Anterior cingulate cortex (tissue), 58 donors: Measurements from ENCODE around the gene REEP6.

ENCODE experiments used
- DNase-seq, 58 donors: peaks; one replicate each; lab custom pipeline; 2025; lab: John Stamatoyannopoulos, UW

REEP6 gene

DNA sequence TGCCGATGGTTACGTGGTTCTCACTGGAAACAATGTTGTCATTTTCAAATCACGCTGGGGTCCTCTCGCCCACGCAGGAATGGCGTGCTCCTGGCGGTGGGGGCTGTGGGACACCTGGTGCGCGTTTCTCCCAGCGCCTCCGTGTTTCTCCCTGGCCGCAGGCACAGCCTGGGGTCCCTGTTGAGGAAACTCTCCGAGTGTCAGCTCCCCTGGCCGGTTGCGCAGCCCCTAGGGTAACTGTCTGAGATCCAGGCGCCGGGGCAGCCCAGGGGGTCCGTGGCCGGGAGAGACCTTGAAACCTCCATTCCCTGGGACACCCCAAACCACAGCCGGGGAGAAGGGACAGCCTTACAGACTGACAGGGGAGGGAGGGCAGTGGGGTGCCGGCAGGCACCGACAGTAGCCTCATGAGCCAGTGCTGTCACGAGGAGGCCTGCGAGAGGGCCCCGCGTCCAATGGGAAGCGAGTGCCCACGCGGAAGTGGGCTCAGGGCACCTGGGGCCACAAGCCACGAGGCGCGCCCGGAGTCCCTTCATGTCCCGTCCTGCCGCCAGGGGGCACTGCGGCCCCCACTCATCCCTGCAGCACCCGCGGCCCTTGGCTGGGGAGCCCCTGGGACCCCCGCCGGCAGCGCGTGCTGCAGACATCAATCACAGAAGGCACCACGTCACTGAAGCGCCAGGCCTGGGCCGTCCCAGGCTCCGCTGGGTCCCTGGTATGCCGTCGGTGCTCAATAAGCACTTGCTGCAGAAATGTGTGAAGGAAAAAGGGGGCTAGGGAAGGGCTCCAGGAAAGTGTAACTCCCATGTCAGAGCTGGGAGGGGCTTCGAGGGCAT lies 12.3 kb downstream of the REEP6 start:
- DNase-seq, result peak in 36 of 58 donors; percentile 7 to 68 (median 22)

DNA sequence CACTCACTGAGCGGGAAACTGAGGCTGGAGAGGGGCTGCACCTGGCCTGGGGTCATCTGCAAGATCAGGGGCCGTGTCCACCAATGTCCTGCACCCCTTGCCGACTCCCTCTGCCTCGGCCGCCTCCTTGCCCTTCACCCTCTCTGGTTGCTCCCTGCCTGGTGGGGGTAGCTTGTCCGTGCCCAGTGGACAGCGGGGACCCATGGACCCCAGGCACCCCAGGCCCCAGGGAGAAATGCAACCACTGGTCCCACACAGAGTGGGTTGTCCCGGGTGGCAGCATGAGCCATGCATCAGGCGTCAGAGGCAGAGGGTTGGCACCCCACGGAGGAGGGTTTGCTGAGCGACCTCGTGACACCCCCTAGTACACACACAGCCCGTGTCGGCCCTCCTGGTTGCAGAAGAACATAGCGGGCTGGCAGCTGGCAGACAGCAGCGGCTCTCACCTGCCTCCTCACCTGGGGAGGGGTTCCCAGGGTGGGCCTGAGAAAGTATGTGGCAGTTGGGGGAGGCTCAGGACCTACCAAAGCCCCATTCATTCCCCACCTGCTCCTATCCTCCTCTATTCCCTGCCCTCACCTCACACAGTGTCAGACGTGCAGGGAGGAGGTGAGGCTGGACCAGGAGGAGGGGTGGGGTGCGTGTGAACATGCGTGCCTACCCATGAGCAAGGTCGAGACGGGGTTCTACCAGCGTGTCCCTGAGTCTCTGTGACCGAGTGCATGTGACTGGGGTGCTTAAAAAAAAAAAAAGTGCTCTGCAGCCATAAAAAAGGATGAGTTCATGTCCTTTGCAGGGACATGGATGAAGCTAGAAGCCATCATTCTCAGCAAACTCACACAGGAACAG lies 13.2 kb downstream of the REEP6 start:
- DNase-seq, result no peak

DNA sequence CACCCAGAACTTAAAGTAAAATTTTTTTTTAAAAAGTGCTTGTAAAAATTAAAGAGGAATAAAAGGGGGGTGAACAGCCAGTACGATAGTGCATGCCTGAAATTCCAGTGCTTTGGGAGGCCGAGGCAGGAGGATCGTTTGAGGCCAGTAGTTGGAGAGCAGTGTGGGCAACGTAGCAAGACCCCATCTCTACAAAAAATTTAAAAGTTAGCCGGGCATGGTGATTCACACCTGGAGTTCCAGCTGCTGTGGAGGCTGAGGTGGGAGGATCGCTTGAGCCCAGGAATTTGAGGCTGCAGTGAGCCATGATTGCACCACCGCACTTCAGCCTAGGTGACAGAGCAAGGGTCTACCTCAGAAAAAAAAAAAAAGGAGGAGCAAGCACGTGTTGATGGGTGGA lies 14.0 kb downstream of the REEP6 start:
- no peak for DNase-seq

DNA sequence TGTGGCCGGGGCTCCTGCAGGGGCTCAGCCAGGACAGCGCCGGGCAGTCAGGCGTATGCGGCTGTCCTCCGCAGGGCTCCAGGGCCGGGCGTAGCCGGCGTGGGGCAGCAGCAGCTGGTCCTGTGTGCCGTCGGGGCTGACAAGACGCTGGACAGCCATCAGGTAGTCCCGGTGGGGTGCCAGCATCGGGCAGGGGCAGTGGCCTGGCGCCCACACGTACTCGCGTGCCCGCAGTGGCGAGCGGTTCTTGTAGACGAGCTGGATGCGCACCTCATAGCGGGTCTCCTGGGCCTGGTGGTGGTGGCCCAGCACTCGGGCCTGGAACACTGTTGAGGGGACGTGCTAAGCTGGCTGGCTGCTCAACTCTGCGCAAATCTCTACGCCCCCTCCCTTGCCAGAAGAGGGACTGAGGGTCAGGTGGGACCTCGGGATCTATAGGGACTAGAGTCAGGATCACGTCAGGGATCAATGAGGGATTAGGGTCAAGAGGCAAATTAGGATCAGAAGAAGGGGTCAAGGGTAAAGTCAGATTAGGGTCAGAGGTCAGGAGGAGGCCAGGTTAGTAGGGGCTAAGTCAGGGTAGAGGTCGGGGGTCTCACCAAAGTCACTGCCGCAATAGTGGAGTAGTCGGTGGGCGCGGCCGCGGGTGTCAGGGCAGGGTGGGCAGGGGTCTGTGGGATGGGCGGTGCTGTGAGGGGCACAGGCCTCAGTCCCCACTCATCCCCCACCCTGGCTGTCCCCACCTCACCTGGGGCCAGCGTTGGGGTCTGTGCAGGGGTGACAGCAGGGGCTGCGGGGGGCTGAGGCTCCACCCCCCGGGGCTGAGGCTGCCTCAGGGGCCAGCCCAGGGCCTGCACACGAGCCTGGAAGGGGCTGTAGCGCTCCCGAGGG lies 15.3 kb downstream of the REEP6 start:
- no peak for DNase-seq

DNA sequence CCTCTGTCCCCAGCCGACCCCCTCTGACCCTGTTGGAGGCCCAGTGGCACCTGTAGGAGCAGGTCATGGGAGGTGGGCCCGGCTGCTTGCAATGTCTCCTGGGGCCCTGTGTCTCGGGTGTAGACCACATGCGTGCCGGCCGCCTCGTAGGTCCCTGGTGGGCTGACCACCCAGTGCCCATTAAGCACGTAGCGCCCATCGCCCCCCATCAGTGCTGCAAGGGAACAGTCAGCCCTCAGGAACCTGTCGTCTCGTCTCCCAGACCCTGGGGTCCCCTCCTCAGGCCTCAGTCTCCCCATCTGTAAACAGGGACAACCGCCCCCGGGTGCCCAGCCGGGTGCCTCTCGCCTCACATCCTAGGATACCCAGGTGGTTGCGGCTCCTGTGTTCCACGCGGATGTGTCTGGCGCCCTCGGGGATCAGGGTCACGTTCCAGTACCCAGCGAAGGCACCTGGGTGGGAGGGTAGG lies 16.2 kb downstream of the REEP6 start:
- peak in 2 of 58 donors; percentile 25 to 34 for DNase-seq

DNA sequence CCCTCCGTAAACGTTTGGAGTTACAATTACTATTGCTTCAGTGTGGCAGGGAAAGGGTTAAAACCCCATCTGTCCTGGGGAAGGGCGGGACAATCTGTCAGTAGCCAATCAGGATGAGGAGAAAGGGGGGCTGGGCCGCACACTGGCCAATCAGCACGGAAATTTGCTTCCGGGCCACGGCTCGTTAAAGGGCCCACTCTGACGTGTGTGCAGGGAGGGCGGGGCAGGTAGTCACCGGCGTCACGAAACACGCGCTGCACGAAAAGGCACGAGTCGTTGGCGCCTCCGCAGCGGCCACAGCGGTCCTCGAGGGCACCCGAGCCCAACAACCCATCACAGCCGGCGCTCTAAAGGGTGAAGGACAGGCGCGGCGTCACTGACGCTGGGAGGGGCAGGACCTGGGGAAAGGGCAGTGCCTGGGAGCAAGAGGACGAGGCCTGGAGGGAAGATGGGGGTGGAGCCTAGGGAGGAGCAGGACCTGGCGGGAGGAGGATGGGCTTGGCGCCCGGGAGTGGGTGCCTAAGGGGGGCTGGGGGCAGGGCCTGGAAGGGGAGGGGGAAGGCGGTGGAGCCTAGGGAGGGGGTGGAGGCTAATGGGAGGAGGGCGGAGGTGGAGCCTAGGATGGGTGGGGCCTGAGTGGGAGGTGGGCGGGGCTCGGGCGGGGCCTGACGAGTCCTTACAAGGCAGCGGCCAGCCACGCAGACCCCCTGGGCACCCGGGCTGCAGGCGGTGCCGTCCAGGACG lies 17.0 kb downstream of the REEP6 start:
- peak; percentile 65 to 99 (median 91) for DNase-seq

DNA sequence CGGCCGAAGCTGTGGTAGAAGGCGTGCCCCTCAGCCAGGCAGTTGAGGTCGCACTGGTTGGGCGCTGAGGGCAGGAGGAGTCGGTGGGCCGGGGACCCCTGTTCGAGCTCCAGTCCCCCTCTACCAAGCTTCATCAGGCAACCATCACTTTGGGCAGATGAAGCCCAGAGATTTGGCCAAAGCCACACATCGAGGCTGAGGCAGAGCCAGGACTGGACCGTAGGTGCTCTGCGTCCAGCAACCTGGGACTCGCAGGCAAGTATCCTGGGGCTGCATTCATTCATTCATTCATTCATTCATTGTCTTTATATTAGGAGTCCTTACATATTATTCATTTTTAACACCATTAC lies 17.5 kb downstream of the REEP6 start:
- no peak for DNase-seq

DNA sequence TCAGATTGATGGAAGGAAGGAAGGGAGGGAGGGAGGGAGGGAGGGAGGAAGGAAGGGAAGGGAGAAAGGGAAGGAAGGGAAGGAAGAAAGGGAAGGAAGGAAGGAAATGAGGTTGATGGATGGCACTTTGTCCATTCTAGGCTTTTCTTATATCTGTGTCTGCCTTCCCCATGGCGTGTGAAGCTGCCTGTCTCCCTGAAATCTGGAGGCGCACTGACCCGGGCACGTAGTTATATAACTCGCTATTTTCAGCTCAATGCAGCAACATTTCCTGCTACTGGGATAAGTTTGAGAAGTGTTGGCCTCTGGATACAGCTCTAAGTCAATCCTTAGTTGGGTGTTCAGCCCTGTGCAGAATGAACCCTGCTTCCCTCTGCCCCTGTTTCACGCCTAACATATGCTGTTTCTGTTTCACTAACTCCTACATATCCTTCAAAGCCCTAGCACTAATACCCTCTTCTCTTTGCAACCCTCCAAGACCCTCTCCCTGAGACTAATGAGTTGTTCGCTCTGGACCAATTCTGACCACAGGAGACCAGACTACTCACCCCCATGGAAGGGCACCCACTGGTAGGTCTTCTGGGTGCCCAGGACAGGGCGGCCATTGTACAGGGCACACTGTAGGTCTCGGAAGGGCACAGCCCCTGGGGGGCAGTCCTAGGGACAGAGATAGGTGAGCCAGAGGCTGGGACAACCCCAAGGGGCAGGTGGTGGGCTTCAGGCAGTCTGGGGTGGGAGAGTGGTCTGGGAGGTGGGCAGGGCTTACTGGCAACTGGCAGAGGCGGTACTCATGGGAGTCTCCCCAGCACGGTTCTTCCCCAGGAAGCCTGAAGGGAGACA lies 18.8 kb downstream of the REEP6 start:
- no peak for DNase-seq

DNA sequence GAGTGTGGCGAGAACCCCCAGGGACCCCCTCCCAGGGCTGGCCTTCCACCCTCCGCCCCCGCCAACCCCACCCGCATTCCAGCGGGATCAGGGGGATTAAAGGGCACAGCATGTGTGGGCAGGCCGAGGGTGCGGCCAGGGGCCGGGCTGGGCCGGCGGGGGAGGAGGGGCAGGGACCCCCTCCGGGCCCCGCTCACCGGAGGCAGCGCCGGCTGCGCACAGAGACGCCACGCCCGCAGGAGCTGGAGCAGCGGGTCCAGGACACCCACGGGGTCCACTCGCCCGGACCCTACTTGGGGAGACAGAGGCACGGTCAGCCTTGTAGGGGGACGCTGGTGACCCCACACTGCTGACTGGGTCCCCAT lies 19.4 kb downstream of the REEP6 start:
- no peak for DNase-seq

DNA sequence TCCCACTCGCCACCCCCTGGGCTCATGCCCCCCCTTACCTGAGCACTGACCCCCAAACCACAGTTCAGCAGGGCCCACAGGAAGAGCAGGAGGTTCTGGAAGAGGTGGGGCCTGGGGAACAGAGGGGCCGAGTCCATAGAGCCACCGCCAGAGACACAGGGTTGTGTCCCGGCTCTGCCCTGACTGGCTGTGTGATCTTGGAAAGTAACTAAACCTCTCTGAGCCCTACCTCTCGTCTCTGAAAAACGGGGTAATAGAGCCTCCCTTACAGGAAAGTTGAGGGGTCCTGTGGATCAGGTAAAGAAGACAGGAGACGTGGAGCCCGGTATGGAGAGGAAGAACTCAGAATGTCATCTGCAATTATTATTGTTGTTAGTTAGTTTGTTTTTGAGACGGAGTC lies 19.8 kb downstream of the REEP6 start:
- DNase-seq, result no peak

DNA sequence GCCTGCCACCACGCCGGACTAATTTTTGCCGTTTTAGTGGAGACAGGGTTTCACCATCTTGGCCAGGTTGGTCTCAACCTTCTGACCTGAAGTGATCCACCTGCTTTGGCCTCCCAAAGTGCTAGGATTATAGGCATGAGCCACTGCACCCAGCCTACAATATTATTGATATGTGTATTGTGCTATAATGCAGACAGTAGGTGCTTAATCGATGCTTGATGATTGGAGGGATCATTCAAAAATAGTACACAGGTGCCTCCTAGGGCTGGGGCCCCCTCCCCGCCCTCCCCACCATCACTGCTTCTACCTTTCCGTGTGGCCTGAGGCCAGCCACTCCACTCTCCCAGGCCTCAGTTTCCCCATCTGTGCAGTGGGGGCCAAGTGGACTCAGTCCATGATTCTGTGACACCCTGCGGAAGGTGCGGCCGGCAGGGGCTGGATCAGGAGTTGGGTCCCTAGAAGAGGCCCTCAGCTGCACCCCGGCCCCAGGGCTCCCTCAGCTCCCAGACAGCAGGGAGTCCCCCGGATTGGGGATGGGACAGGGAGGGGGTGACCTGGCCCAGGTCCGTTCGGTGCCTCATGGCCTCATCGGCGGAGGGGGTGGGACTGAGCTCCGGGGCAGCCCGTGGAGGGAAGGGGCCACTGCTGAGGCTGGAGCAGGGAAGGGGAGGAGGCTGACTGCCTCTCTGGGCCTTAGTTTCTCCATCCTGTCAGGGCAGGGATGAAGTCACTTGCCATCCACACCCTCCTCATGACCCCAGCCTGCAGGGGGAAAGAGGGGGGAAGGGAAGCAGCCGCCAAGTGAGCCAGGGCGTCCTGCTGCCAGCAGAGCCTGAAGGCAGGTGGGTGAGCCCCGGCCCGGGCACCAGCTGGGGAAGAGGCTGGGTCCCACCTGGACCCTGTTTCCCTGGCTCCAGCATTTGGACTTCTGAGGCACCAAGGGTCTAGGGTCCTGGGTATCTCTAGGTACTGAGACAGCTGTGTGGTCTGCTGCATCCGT lies 20.6 kb downstream of the REEP6 start:
- no peak for DNase-seq

DNA sequence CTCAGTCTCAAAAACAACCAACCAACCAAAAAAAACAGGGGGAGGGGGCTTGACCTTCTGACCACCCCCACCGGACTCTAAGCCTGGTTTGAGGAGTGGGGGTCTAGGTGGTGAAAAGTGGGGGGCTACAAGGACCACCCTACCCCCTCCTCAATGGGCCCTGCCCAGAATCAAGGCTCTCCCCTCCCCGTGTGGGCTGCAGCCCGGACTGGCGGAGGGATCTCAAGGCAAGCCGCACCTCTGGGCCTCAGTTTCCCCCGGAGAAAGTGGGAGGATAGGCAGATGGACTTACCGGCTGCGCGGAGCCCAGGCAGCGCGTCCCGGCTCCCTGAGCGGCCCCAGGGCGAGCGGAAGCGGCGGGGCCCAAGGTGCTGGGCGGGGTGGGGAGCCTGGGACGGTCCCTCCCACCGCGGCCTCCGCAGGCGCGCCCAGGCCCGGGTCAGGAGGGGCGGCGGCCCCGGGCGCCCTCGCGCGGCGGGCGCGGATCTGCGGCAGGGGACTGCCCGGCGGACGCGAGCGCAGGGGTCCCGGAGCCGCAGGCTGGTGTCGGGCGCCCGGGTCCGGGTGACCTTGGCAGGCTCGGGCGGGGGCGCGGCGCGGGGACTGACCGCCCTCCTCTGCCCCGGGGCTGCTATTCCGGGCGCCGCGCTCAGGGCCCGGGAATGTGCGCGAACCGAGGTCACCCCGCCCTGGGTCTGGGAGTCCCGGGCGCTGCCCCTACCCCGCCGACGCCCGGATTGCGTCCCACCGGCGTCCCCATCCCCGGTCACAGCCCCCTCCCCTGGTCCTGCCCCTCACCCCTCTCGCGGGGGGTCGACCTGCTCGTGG lies 21.9 kb downstream of the REEP6 start, which contains the start of gene ADAMTSL5:
ADAMTSL5 (minus strand) TSS at position 349 of the 828 bp plus-strand sequence. CDS start 2,076 bp downstream, outside the sequence.
- DNase-seq, result no peak

DNA sequence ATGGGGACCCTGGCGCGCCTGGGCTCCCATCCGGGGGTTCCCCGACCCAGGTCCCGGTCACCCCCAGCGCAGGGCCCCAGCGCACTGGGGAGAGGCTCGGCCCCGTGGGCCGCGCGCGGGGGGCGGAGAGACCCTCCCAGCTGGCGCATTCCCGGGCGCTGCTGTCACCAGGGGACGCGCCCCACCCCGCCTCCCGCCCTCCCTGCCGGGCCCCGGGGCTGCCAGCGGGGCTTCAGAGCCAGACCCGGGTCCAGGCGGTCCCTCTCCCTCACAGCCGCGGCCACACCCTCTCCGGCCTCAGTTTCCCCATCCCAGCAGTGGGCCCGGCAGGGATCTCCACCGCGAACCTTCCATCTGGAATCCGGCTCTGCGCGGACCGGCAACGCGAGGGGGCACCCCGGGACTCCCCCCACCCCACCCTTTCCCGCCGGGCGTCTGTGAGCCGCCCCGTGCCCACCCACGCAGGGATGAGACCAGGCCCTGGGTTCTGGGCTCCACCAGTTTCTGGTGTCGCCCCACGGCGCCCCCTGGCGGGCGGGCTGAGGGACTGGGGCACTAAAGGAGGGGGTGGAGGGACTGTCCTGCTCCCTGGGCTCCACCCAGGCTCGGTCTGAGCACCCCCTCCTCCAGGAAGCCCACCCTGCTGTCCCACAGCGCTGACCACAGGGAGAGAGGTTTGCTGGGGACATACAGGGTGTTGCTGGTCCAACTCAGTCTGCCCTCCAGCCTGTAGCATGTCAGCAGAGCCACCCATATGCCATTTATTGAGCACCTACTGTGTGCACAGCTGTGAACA lies 22.7 kb downstream of the REEP6 start:
- no peak for DNase-seq

DNA sequence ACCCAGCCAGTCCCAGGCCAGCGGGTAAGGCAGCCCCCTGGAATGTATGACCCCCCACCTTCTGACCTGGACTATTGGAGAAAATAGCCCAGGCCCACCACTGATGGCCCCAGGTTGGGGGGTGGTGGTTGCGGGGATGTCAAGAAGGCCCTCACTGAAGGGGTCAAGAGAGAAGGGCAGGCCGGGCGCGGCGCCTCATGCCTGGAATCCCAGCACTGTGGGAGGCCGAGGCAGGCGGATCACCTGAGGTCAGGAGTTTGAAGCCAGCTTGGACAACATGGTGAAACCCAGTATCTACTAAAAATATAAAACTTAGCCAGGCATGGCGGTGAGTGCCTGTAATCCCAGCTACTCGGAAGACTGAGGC lies 23.3 kb downstream of the REEP6 start:
- DNase-seq, result no peak

DNA sequence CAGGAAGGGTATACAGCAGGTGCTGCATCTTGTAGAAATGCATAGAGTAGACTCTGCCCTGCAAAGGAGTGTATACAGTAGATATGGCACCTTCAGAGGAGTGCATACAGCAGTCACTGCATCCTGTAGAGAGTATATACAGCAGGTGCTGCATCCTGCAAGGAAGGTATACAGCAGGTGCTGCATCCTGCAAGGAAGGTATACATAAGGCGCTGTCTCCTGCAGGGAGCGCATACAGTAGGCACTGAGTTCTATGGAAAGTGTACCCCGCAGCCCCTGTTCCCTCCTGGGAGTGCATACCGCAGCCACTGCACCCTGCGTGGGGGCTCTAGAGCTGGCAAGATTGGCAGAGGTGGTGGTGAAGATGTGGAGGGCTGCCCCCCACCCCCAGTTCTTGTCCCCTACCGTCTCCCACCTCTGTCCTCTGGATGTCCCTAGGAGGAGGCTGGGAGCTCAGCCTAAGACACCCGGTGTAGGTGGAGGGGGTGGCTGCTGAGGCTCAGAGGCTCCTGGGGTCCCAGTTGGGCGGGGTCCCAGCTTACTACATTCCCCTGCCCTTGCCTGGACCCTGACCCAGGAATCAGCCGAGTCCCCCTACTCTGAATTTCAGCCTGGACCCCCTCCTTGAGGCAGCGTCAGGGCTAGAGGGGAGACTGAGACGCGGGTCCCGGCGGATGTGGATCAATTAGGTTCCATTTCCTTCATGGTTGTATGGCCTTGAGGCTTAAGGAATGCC lies 24.2 kb downstream of the REEP6 start:
- DNase-seq, result no peak
